Measurements from ENCODE around the gene CARS1. TPM values are rescaled to one million over a fixed set of nuclear protein-coding genes. Genes with fewer than 3 reads are reported as not detected.

Gene CARS1
- total and polyA plus RNA-seq, 2 of the 4 experiments (the other 2 are of a cell fraction): 72.7 to 78.3 TPM

DNA sequence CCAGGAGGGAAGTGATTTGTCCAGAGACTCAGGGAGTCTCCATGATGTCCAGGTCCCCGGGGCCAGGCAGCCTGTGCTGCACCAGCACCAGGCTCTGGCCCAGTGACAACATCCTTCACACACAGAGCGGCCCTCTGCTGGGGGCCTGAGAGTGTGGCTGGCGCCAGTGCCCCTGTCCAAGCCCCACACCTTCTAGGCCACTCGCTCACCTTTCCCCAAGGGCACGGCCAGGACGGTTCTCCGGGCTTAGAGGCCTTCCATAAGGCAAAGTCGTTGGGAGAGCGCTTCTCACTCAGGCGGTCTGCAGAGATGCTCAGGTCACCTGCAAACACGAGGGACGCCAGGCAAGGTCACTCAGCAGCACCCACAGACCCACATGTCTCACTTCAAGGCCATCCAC lies 37.2 kb downstream of the CARS1 start:
- no peak overlapping the region for H2AK9ac ChIP-seq (replicated peaks; ENCODE audit: low read depth, low read length, poor library complexity)
- no peak overlapping the region for H2BK15ac ChIP-seq (ENCODE audit: low read depth, low read length)
- no peak overlapping the region for H3K4me2 ChIP-seq (ENCODE audit: low read depth, low read length)
- peaks cover 10% of the 10 kb centered on the region for H3K9me1 ChIP-seq (ENCODE audit: insufficient read depth, low read length)
- H3K18ac ChIP-seq (ENCODE audit: low read depth, low read length): no peak overlapping the region
- no peak overlapping the region for H3K9ac ChIP-seq (ENCODE audit: low read depth, low read length)
- BruUV-seq (replicated peaks): no TSS peak
- no peak overlapping the region for H3K23ac ChIP-seq (ENCODE audit: low read depth, low read length)
- H3K14ac ChIP-seq (replicated peaks; ENCODE audit: low read depth, low read length): no peak overlapping the region
- ATAC-seq (ENCODE audit: low read depth): no peak
- H3K36me3 ChIP-seq (ENCODE audit: control insufficient read depth, insufficient read depth, low read length): peaks cover 68% of the 10 kb centered on the region
- H3K4me1 ChIP-seq (ENCODE audit: control insufficient read depth, insufficient read depth, low read length): peaks cover 7% of the 10 kb centered on the region
- no peak overlapping the region for H3K4me3 ChIP-seq (ENCODE audit: insufficient read depth, low read depth, low read length)
- no peak overlapping the region for H4K91ac ChIP-seq (ENCODE audit: insufficient read depth, low read depth, low read length)
- H3K27me3 ChIP-seq (ENCODE audit: control insufficient read depth, insufficient read depth, low read length): no peaks in the 10 kb centered on the region
- H2BK120ac ChIP-seq (ENCODE audit: low read depth, low read length): no peak overlapping the region
- intact Hi-C loops (cut with micrococcal nuclease): no loop called here
- H2AFZ ChIP-seq (replicated peaks; ENCODE audit: low read length, poor library complexity): no peak overlapping the region
- no peak overlapping the region for H3K56ac ChIP-seq (ENCODE audit: extremely low read depth, insufficient read depth, low read length)
- in situ Hi-C loops (cut with MboI; ENCODE audit: low sequenced_read_pairs): no loop called here
- H4K5ac ChIP-seq (ENCODE audit: low read depth, low read length): no peak overlapping the region
- H2AK5ac ChIP-seq (ENCODE audit: low read depth, low read length): no peak overlapping the region
- no peak overlapping the region for H3K27ac ChIP-seq (ENCODE audit: insufficient read depth, low read length)
- H2BK20ac ChIP-seq (ENCODE audit: low read depth, low read length): no peak overlapping the region
- ChIA-PET CTCF (interaction anchor here (1.2 kb wide), 1 partner anchor 88 kb away, joined by 3 read pairs; no protein-coding TSS in a partner anchor), POLR2A (ENCODE audit: unreplicated experiment) (no interaction called here)
- H4K20me1 ChIP-seq (ENCODE audit: insufficient read depth, low read length): peaks cover 35% of the 10 kb centered on the region
- no peak overlapping the region for H2BK5ac ChIP-seq (ENCODE audit: low read depth, low read length, poor library complexity, severe bottlenecking)
- dilution Hi-C loops (cut with HindIII; ENCODE audit: low sequenced_read_pairs, unreplicated experiment): no loop called here
- 94% methylated on average over 9 of the region's 12 CpGs; no CpG with 5 or more reads in 1 of the 2 experiments for WGBS, 2 experiments (ENCODE audit: extremely low coverage in 2 of 2, insufficient read length in 1 of 2)
- TF ChIP-seq RFX5 (IDR thresholded peaks at IDR 0.05; ENCODE audit: low read depth, low read length) (no peak), BHLHE40 (IDR thresholded peaks at IDR 0.05; ENCODE audit: low read depth, low read length) (no peak), NFE2L2 (IDR thresholded peaks at IDR 0.05; ENCODE audit: low read depth, low read length) (no peak), CEBPB (IDR thresholded peaks at IDR 0.05; ENCODE audit: low read depth, low read length) (no peak), RCOR1 (IDR thresholded peaks at IDR 0.05; ENCODE audit: insufficient replicate concordance, low read length) (no peak)
- TF ChIP-seq, protein P1, sequence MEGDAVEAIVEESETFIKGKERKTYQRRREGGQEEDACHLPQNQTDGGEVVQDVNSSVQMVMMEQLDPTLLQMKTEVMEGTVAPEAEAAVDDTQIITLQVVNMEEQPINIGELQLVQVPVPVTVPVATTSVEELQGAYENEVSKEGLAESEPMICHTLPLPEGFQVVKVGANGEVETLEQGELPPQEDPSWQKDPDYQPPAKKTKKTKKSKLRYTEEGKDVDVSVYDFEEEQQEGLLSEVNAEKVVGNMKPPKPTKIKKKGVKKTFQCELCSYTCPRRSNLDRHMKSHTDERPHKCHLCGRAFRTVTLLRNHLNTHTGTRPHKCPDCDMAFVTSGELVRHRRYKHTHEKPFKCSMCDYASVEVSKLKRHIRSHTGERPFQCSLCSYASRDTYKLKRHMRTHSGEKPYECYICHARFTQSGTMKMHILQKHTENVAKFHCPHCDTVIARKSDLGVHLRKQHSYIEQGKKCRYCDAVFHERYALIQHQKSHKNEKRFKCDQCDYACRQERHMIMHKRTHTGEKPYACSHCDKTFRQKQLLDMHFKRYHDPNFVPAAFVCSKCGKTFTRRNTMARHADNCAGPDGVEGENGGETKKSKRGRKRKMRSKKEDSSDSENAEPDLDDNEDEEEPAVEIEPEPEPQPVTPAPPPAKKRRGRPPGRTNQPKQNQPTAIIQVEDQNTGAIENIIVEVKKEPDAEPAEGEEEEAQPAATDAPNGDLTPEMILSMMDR (conservative IDR thresholded peaks at IDR 0.05; ENCODE audit: low read depth, low read length): no peak
- TF ChIP-seq, protein P2, sequence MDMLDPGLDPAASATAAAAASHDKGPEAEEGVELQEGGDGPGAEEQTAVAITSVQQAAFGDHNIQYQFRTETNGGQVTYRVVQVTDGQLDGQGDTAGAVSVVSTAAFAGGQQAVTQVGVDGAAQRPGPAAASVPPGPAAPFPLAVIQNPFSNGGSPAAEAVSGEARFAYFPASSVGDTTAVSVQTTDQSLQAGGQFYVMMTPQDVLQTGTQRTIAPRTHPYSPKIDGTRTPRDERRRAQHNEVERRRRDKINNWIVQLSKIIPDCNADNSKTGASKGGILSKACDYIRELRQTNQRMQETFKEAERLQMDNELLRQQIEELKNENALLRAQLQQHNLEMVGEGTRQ (IDR thresholded peaks at IDR 0.05; ENCODE audit: low read depth, low read length): no peak
- no peak overlapping the region for H3K4ac ChIP-seq (ENCODE audit: low read depth, low read length)
- no peak for DNase-seq
- H3K79me1 ChIP-seq (ENCODE audit: low read depth in 1 of 2, low read length in 2 of 2): peaks cover 7 to 57% of the 10 kb centered on the region in 2 experiments; a peak in 3 of 4 replicates
- no peak overlapping the region for H4K8ac ChIP-seq (ENCODE audit: low read depth in 2 of 2, low read length in 2 of 2)
- H3K9me3 ChIP-seq (ENCODE audit: control insufficient read depth, insufficient read depth, low read length): no peaks in the 10 kb centered on the region

Measured in IMR-90 (cell line).